A673 (cell line): ENCODE results near the gene CIZ1. TPM values are rescaled to one million over a fixed set of nuclear protein-coding genes. Genes with fewer than 3 reads are reported as not detected.
"Not testable (repeated sequence)": the region's sequence is repeated elsewhere in the genome, so short reads cannot be mapped to it uniquely, and the experiment has no call there.

ENCODE experiments used
- BruUV-seq: library from RNA; stranded (reverse); fragments of 400-500 nt; replicated peaks from 2 replicates; lab custom pipeline; 2021; lab: Mats Ljungman, UMichigan
- CTCF ChIA-PET: fragments of 300-600 bp; sonication (Branson Sonifier 250); formaldehyde crosslinking; loops from one replicate; lab custom pipeline; 2022; ENCODE audit warnings: antibody characterized with exemption; lab: Charles Lee
- POLR2A ChIA-PET: fragments of 300-600 bp; sonication (Branson Sonifier 250); formaldehyde crosslinking; loops from one replicate; lab custom pipeline; 2022; ENCODE audit warnings: antibody characterized with exemption; ENCODE audit not compliant: low non-redundant PET; lab: Charles Lee
- DNase-seq: peaks from one replicate; pipeline ENCODE4 v3.0.0-alpha.2; 2015; ENCODE audit warnings: low spot score
- H3K27ac ChIP-seq: fragments of 200-600 bp; sonication (generic); 2 replicates; pipeline ENCODE4 v1.5.1; 2016; ENCODE audit warnings: mixed run types, low read depth, mild to moderate bottlenecking, mixed read lengths, antibody characterized with exemption, low read length; ENCODE audit not compliant: poor library complexity, severe bottlenecking
- H3K27me3 ChIP-seq: fragments of 200-600 bp; sonication (generic); replicated peaks from 2 replicates; pipeline ENCODE4 v1.6.1; 2017; ENCODE audit warnings: mixed run types, low read depth, mild to moderate bottlenecking, mixed read lengths, antibody characterized with exemption, low read length; ENCODE audit not compliant: insufficient read depth, poor library complexity
- H3K36me3 ChIP-seq: fragments of 200-600 bp; sonication (generic); 2 replicates; pipeline ENCODE4 v1.6.1; 2016; ENCODE audit warnings: mixed run types, mild to moderate bottlenecking, mixed read lengths, antibody characterized with exemption, low read length; ENCODE audit not compliant: insufficient read depth, poor library complexity, severe bottlenecking
- H3K4me1 ChIP-seq: fragments of 200-600 bp; sonication (generic); 2 replicates; pipeline ENCODE4 v1.6.1; 2017; ENCODE audit warnings: mixed run types, mild to moderate bottlenecking, mixed read lengths, antibody characterized with exemption, low read length; ENCODE audit not compliant: insufficient read depth, poor library complexity, severe bottlenecking
- H3K4me3 ChIP-seq: fragments of 200-600 bp; sonication (generic); 2 replicates; pipeline ENCODE4 v1.5.1; 2016; ENCODE audit warnings: low read depth, mixed run types, mild to moderate bottlenecking, mixed read lengths, low read length; ENCODE audit not compliant: poor library complexity, severe bottlenecking
- H3K9me3 ChIP-seq: fragments of 200-600 bp; sonication (generic); 2 replicates; pipeline ENCODE4 v1.6.1; 2016; ENCODE audit warnings: mixed run types, low read depth, mild to moderate bottlenecking, mixed read lengths, antibody characterized with exemption, low read length; ENCODE audit not compliant: poor library complexity, severe bottlenecking
- CTCF ChIP-seq: fragments of 300-800, 200-600 bp; sonication (generic); conservative IDR thresholded peaks from 2 replicates; pipeline ENCODE4 v1.5.1; 2017; ENCODE audit warnings: low read depth, mild to moderate bottlenecking, antibody characterized with exemption, low read length, moderate library complexity, mixed read lengths
- EZH2 ChIP-seq: fragments of 200-600 bp; sonication (generic); IDR thresholded peaks from 2 replicates; pipeline ENCODE4 v1.6.1; 2017; ENCODE audit warnings: borderline replicate concordance, low read depth, mild to moderate bottlenecking, mixed read lengths, antibody characterized with exemption, low read length; ENCODE audit not compliant: poor library complexity, severe bottlenecking
- intact Hi-C: fragments of 100-400 bp; cut with micrococcal nuclease; formaldehyde crosslinking; loops from one replicate; pipeline ENCODE4 v1.10.0; 2022; ENCODE audit not compliant: unreplicated experiment
- total RNA-seq: library from RNA; stranded (reverse); gene quantifications from 2 replicates; pipeline ENCODE4 v1.2.3, GENCODE V29; 2021

CIZ1 gene
- total RNA-seq, 1 experiment from 2014 or later = 158 TPM

- H3K4me1 ChIP-seq = peaks cover 20% of the 10 kb centered on the region
- CTCF ChIA-PET, POLR2A ChIA-PET, intact Hi-C loops, H3K27me3 ChIP-seq, BruUV-seq, H3K4me3 ChIP-seq, H3K36me3 ChIP-seq, DNase-seq, H3K9me3 ChIP-seq, H3K27ac ChIP-seq: not testable (repeated sequence)
- TF ChIP-seq CTCF = 0 out of 2 replicates have a peak, but pooled peaks have one; percentile 33
These were observed 61.3 kb downstream of the CIZ1 start for GRCh38 chr9:128129976-128130590.

- H3K9me3 ChIP-seq = no peaks in the 10 kb centered on the region
- peaks cover 8% of the 10 kb centered on the region for H3K36me3 ChIP-seq
- H3K4me3 ChIP-seq = peak overlapping the region; percentile 95
- ChIA-PET CTCF (interaction anchor here (1.0 to 1.2 kb wide), 2 partner anchors 12 to 30 kb away, joined by 3 read pairs; no protein-coding TSS in a partner anchor), POLR2A (interaction anchor here (0.5 kb wide), 1 partner anchor 423 kb away, joined by 4 read pairs; no protein-coding TSS in a partner anchor)
- BruUV-seq = no TSS peak
- TF ChIP-seq EZH2 = no peak
- no peak for TF ChIP-seq CTCF
- no peak for DNase-seq
- intact Hi-C loops = no loop called here
- H3K27me3 ChIP-seq = no peaks in the 10 kb centered on the region
- peaks cover 20% of the 10 kb centered on the region for H3K4me1 ChIP-seq
- H3K27ac ChIP-seq = peak overlapping the region; percentile 96
These were observed 62.4 kb downstream of the CIZ1 start for GRCh38 chr9:128128836-128129590.

GRCh38 chr9:128127990-128128835 lies 63.2 kb downstream of the CIZ1 start:
- no peaks in the 10 kb centered on the region for H3K9me3 ChIP-seq
- intact Hi-C loops = no loop called here
- POLR2A ChIA-PET = interaction anchor here (0.5 kb wide), 1 partner anchor 424 kb away, joined by 4 read pairs; no protein-coding TSS in a partner anchor
- peaks cover 20% of the 10 kb centered on the region for H3K4me1 ChIP-seq
- peak; percentile 95 for DNase-seq
- H3K36me3 ChIP-seq = peaks cover 8% of the 10 kb centered on the region
- H3K27ac ChIP-seq = peak overlapping the region; percentile 96
- CTCF ChIA-PET = interaction anchor here (0.6 to 1.2 kb wide), 3 partner anchors 11 to 39 kb away, joined by 3 read pairs; no protein-coding TSS in a partner anchor
- no TSS peak for BruUV-seq
- peak overlapping the region; percentile 95 for H3K4me3 ChIP-seq
- H3K27me3 ChIP-seq = no peaks in the 10 kb centered on the region
- no peak for TF ChIP-seq EZH2
- TF ChIP-seq CTCF = no peak
